SK-N-SH (cell line): ENCODE data around the gene KMT2E. TPM values are rescaled to one million over a fixed set of nuclear protein-coding genes. Genes with fewer than 3 reads are reported as not detected.

Source experiments
- CTCF ChIA-PET: fragments of 300-600, 350-600 bp; formaldehyde crosslinking; extraction: SDS; loops from one replicate; lab custom pipeline; 2021; lab: Yijun Ruan, JAX
- POLR2A ChIA-PET: fragments of 350-600 bp; sonication (Branson Sonifier 250); formaldehyde crosslinking; extraction: SDS; loops from one replicate; lab custom pipeline; 2020; ENCODE audit warnings: antibody characterized with exemption, inconsistent platforms; lab: Yijun Ruan, JAX
- DNase-seq: peaks from one replicate; pipeline ENCODE4 v3.0.0; 2012
- H2AFZ ChIP-seq: fragments of 200-600 bp; sonication (generic); 2 replicates; pipeline ENCODE4 v1.8.1; 2016; ENCODE audit warnings: antibody characterized with exemption, mild to moderate bottlenecking, low read depth
- H3F3A ChIP-seq: fragments of 200-600 bp; sonication (generic); replicated peaks from 2 replicates; pipeline ENCODE3; 2016; ENCODE audit warnings: antibody characterized with exemption, mild to moderate bottlenecking; ENCODE audit not compliant: insufficient read depth
- H3K27ac ChIP-seq, 2 experiments: fragments of 200-500 bp in 1 of 2; fragments of 200-600 bp in 1 of 2; sonication (Bioruptor generic) in 1 of 2; sonication (generic), shearing (Covaris generic) in 1 of 2; 2 replicates each; pipeline versions ENCODE4 v1.5.1 to v1.6.1; 2014 to 2016; ENCODE audit warnings: low read depth in 2 of 2, inconsistent platforms in 1 of 2, low read length in 1 of 2, mild to moderate bottlenecking in 1 of 2, mixed read lengths in 1 of 2
- H3K27me3 ChIP-seq: fragments of 200-600 bp; sonication (generic), shearing (Covaris generic); 2 replicates; pipeline ENCODE4 v1.6.1; 2016; ENCODE audit warnings: mixed run types; ENCODE audit not compliant: insufficient read depth
- H3K36me3 ChIP-seq, 2 experiments: fragments of 200-500 bp in 1 of 2; fragments of 200-600 bp in 1 of 2; sonication (Bioruptor generic) in 1 of 2; sonication (generic) in 1 of 2; replicated peaks in 1 of 2; 2 replicates each; pipeline versions ENCODE3 to v1.5.1; 2014 to 2016; ENCODE audit warnings: low read length in 1 of 2, mild to moderate bottlenecking in 1 of 2; ENCODE audit not compliant: insufficient read depth in 2 of 2, control insufficient read depth in 1 of 2
- H3K4me1 ChIP-seq, 2 experiments: fragments of 200-500 bp in 1 of 2; fragments of 200-600 bp in 1 of 2; sonication (Bioruptor generic) in 1 of 2; sonication (generic), shearing (Covaris generic) in 1 of 2; 2 replicates each; pipeline versions ENCODE4 v1.5.1 to v1.6.1; 2014 to 2016; ENCODE audit warnings: low read depth in 1 of 2, low read length in 1 of 2, mixed run types in 1 of 2; ENCODE audit not compliant: insufficient read depth in 2 of 2, control insufficient read depth in 1 of 2
- H3K4me2 ChIP-seq: fragments of 200-600 bp; sonication (generic), shearing (Covaris generic); 2 replicates; pipeline ENCODE4 v1.6.1; 2017; ENCODE audit warnings: mixed run types
- H3K4me3 ChIP-seq, 2 experiments: fragments of 200-500 bp in 1 of 2; fragments of 200-600 bp in 1 of 2; sonication (Bioruptor generic) in 1 of 2; sonication (generic), shearing (Covaris generic) in 1 of 2; 2 replicates each; pipeline versions ENCODE4 v1.5.1 to v1.8.1; 2014 to 2016; ENCODE audit warnings: low read depth in 2 of 2, inconsistent platforms in 1 of 2, low read length in 1 of 2, mild to moderate bottlenecking in 1 of 2, mixed read lengths in 1 of 2, moderate library complexity in 1 of 2
- H3K79me2 ChIP-seq: fragments of 200-600 bp; sonication (generic); 2 replicates; pipeline ENCODE4 v1.8.1; 2017; ENCODE audit warnings: mild to moderate bottlenecking; ENCODE audit not compliant: insufficient read depth
- H3K9ac ChIP-seq: fragments of 200-600 bp; sonication (generic); 2 replicates; pipeline ENCODE4 v1.6.1; 2017; ENCODE audit warnings: mixed run types
- H3K9me2 ChIP-seq: fragments of 200-600 bp; sonication (generic); 2 replicates; pipeline ENCODE4 v1.6.1; 2017; ENCODE audit warnings: mixed run types
- H3K9me3 ChIP-seq: fragments of 200-600 bp; sonication (generic); 2 replicates; pipeline ENCODE4 v1.6.1; 2017; ENCODE audit warnings: mixed run types, mild to moderate bottlenecking, moderate library complexity
- H4K20me1 ChIP-seq: fragments of 200-600 bp; sonication (generic); 2 replicates; pipeline ENCODE4 v1.6.1; 2017; ENCODE audit warnings: mild to moderate bottlenecking, mixed run types; ENCODE audit not compliant: insufficient read depth
- ELF1 ChIP-seq: IDR thresholded peaks from 2 replicates; pipeline ENCODE4 v1.4.0; 2012
- FOSL2 ChIP-seq: IDR thresholded peaks from 2 replicates; pipeline ENCODE4 v1.4.0; 2012; ENCODE audit warnings: low read depth, mild to moderate bottlenecking, moderate library complexity, borderline replicate concordance
- GATA2 ChIP-seq: sonication (generic); formaldehyde crosslinking; IDR thresholded peaks from 2 replicates; pipeline ENCODE4 v1.5.0; 2020; ENCODE audit warnings: mild to moderate bottlenecking, missing genetic modification reagents
- MEF2A ChIP-seq: IDR thresholded peaks from 2 replicates; pipeline ENCODE4 v1.4.0; 2012; ENCODE audit warnings: low read depth, borderline replicate concordance
- NFIC ChIP-seq: IDR thresholded peaks from 2 replicates; pipeline ENCODE4 v1.4.0; 2012; ENCODE audit warnings: borderline replicate concordance
- POLR2AphosphoS5 ChIP-seq: IDR thresholded peaks from 2 replicates; pipeline ENCODE4 v1.6.1; 2012; ENCODE audit warnings: low read depth, low read length
- RCOR1 ChIP-seq: fragments of 150-350 bp; IDR thresholded peaks from 2 replicates; pipeline ENCODE4 v1.6.1; 2017; ENCODE audit warnings: antibody characterized with exemption, low read length
- RFX5 ChIP-seq: IDR thresholded peaks from 2 replicates; pipeline ENCODE4 v1.6.1; 2012; ENCODE audit warnings: mild to moderate bottlenecking, improper control_type of control experiment, low read length
- RXRA ChIP-seq: IDR thresholded peaks from 2 replicates; pipeline ENCODE4 v1.4.0; 2012; ENCODE audit warnings: low read depth, mild to moderate bottlenecking, borderline replicate concordance
- SIN3A ChIP-seq: IDR thresholded peaks from 2 replicates; pipeline ENCODE4 v1.6.1; 2012; ENCODE audit warnings: low read depth, mild to moderate bottlenecking, low read length, moderate library complexity, borderline replicate concordance
- TAF1 ChIP-seq: IDR thresholded peaks from 2 replicates; pipeline ENCODE4 v1.6.1; 2012; ENCODE audit warnings: low read depth, mild to moderate bottlenecking, low read length, moderate library complexity, borderline replicate concordance
- TCF12 ChIP-seq: IDR thresholded peaks from 2 replicates; pipeline ENCODE4 v1.4.0; 2012
- YY1 ChIP-seq: IDR thresholded peaks from 2 replicates; pipeline ENCODE4 v1.4.0; 2012; ENCODE audit warnings: low read depth, mild to moderate bottlenecking
- WGBS: methylation state at CpG from one replicate; pipeline ENCODE4 v1.1.6; 2017; ENCODE audit warnings: low lambda C conversion rate; 5-methylcytosine and 5-hydroxymethylcytosine counted together
- polyA plus RNA-seq, 3 experiments: library from polyadenylated mRNA; depleted of rRNA; stranded (reverse); fragments of >200 nt; gene quantifications; 2 replicates each; pipeline ENCODE4 v1.2.3, GENCODE V29; 2012
- TF ChIP-seq, protein P1 (sequence below): IDR thresholded peaks from 2 replicates; pipeline ENCODE4 v1.4.0; 2012; ENCODE audit warnings: low read depth, borderline replicate concordance
- TF ChIP-seq, protein P2 (sequence below): IDR thresholded peaks from 2 replicates; pipeline ENCODE4; 2012
- TF ChIP-seq, protein P3 (sequence below): fragments of 150-350 bp; IDR thresholded peaks from 2 replicates; pipeline ENCODE4 v1.6.1; 2017; ENCODE audit warnings: antibody characterized with exemption, low read length, low read depth, borderline replicate concordance
- TF ChIP-seq, protein P4 (sequence below): fragments of 200-600 bp; sonication (generic); IDR thresholded peaks from 2 replicates; pipeline ENCODE4 v1.6.1; 2017; ENCODE audit warnings: antibody characterized with exemption, mild to moderate bottlenecking, moderate library complexity
- TF ChIP-seq, protein P5 (sequence below): IDR thresholded peaks from 2 replicates; pipeline ENCODE4 v1.4.0; 2012; ENCODE audit warnings: low read depth

KMT2E gene
- polyA plus RNA-seq, 1 of the 3 experiments (the other 2 are of a cell fraction) = 6.4 TPM

DNA sequence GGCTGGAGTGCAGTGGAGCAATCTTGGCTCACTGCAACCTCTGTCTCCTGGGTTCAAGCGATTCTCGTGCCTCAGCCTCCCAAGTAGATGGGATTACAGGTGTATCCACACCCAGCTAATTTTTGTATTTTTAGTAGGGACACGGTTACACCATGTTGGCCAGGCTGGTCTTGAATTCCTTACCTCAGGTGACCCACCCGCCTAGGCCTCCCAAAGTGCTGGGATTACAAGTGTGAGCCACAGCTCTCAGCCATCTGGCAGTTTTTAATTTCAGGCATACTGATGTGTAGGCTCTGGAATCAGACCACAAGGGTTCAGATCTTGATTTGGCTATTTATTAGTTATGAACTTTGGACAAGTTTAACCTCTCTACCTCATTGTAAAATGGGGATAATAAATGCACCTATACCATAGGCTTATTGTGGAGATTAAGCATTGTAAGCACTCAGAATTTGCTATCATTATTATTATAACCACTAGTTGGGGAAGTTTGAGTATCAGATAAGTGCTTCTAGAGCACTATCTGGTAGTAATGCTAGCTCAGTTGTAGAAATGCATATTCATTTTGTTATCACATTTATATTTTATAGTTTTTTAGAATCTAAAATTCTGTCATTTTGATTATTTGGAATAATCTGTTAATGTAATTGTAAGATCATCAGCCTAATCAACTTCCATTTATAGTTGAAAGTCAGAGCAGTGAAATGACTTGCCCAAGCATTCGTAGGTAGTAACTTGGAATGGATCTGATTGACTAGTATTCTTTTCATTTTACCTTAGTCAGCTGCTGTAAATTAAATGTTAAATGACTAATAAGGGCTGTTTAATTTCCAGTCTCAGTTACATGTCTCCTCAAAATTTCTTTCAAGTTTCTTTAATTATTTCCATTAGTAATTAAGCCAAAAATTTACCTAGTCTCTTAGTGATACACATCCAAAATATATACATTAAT lies 22.5 kb downstream of the KMT2E start:
- POLR2A ChIA-PET = no interaction called here
- no peak overlapping the region for H3K4me2 ChIP-seq
- no peak overlapping the region; a peak in 1 of 4 replicates for H3K27ac ChIP-seq
- H3K79me2 ChIP-seq = peaks cover 99% of the 10 kb centered on the region
- peaks cover 12% of the 10 kb centered on the region for H3F3A ChIP-seq
- H3K4me1 ChIP-seq = peaks cover 10 to 11% of the 10 kb centered on the region in 2 experiments; a peak in 3 of 4 replicates
- H3K9me3 ChIP-seq = no peaks in the 10 kb centered on the region
- no peak overlapping the region for H2AFZ ChIP-seq
- 94% methylated on average over 5 of the region's 5 CpGs for WGBS
- no peaks in the 10 kb centered on the region for H3K9me2 ChIP-seq
- H3K27me3 ChIP-seq = no peaks in the 10 kb centered on the region
- CTCF ChIA-PET = interaction anchor here (0.6 to 4.8 kb wide), 6 partner anchors 9 to 55 kb away, joined by 3 to 17 read pairs (median 4); no protein-coding TSS in a partner anchor
- TF ChIP-seq, protein P1, sequence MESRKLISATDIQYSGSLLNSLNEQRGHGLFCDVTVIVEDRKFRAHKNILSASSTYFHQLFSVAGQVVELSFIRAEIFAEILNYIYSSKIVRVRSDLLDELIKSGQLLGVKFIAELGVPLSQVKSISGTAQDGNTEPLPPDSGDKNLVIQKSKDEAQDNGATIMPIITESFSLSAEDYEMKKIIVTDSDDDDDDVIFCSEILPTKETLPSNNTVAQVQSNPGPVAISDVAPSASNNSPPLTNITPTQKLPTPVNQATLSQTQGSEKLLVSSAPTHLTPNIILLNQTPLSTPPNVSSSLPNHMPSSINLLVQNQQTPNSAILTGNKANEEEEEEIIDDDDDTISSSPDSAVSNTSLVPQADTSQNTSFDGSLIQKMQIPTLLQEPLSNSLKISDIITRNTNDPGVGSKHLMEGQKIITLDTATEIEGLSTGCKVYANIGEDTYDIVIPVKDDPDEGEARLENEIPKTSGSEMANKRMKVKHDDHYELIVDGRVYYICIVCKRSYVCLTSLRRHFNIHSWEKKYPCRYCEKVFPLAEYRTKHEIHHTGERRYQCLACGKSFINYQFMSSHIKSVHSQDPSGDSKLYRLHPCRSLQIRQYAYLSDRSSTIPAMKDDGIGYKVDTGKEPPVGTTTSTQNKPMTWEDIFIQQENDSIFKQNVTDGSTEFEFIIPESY = no peak
- TF ChIP-seq RXRA = no peak
- TF ChIP-seq RFX5 = no peak
- no peak for TF ChIP-seq TAF1
- no peak for TF ChIP-seq ELF1
- TF ChIP-seq GATA2 = no peak
- no peak for TF ChIP-seq MEF2A
- no peak for TF ChIP-seq FOSL2
- TF ChIP-seq RCOR1 = no peak
- no peak for TF ChIP-seq NFIC
- TF ChIP-seq TCF12 = no peak
- TF ChIP-seq, protein P2, sequence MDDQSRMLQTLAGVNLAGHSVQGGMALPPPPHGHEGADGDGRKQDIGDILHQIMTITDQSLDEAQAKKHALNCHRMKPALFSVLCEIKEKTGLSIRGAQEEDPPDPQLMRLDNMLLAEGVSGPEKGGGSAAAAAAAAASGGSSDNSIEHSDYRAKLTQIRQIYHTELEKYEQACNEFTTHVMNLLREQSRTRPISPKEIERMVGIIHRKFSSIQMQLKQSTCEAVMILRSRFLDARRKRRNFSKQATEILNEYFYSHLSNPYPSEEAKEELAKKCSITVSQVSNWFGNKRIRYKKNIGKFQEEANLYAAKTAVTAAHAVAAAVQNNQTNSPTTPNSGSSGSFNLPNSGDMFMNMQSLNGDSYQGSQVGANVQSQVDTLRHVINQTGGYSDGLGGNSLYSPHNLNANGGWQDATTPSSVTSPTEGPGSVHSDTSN = no peak
- TF ChIP-seq, protein P3, sequence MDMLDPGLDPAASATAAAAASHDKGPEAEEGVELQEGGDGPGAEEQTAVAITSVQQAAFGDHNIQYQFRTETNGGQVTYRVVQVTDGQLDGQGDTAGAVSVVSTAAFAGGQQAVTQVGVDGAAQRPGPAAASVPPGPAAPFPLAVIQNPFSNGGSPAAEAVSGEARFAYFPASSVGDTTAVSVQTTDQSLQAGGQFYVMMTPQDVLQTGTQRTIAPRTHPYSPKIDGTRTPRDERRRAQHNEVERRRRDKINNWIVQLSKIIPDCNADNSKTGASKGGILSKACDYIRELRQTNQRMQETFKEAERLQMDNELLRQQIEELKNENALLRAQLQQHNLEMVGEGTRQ = no peak
- TF ChIP-seq, protein P4, sequence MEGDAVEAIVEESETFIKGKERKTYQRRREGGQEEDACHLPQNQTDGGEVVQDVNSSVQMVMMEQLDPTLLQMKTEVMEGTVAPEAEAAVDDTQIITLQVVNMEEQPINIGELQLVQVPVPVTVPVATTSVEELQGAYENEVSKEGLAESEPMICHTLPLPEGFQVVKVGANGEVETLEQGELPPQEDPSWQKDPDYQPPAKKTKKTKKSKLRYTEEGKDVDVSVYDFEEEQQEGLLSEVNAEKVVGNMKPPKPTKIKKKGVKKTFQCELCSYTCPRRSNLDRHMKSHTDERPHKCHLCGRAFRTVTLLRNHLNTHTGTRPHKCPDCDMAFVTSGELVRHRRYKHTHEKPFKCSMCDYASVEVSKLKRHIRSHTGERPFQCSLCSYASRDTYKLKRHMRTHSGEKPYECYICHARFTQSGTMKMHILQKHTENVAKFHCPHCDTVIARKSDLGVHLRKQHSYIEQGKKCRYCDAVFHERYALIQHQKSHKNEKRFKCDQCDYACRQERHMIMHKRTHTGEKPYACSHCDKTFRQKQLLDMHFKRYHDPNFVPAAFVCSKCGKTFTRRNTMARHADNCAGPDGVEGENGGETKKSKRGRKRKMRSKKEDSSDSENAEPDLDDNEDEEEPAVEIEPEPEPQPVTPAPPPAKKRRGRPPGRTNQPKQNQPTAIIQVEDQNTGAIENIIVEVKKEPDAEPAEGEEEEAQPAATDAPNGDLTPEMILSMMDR = no peak
- TF ChIP-seq YY1 = no peak
- TF ChIP-seq, protein P5, sequence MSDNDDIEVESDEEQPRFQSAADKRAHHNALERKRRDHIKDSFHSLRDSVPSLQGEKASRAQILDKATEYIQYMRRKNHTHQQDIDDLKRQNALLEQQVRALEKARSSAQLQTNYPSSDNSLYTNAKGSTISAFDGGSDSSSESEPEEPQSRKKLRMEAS = no peak
- no peak for TF ChIP-seq SIN3A
- TF ChIP-seq POLR2AphosphoS5 = no peak
- H4K20me1 ChIP-seq = peaks cover 99% of the 10 kb centered on the region
- no peak overlapping the region for H3K9ac ChIP-seq
- H3K4me3 ChIP-seq = no peak overlapping the region
- no peak for DNase-seq
- H3K36me3 ChIP-seq = peaks cover 8 to 35% of the 10 kb centered on the region in 2 experiments
